Peyer's patch (tissue), 4 donors: ENCODE results near the gene MARF1. TPM values are rescaled to one million over a fixed set of nuclear protein-coding genes. Genes with fewer than 3 reads are reported as not detected.
"Not testable (repeated sequence)": the region's sequence is repeated elsewhere in the genome, so short reads cannot be mapped to it uniquely, and the experiment has no call there.

Source experiments
- DNase-seq, 3 donors: peaks; one replicate each; pipeline ENCODE4 v3.0.0-alpha.2; 2017 to 2019
- H3K27ac ChIP-seq, 4 donors: fragments of 200-600 bp; sonication (generic); one replicate each; pipeline ENCODE4 v1.5.1; 2016 to 2019
- H3K27me3 ChIP-seq, 2 donors: fragments of 200-600 bp; sonication (generic); one replicate each; pipeline ENCODE4 v1.5.1; 2019
- H3K36me3 ChIP-seq, 3 donors: fragments of 200-600 bp; sonication (generic); one replicate each; pipeline ENCODE4 v1.5.1; 2016 to 2019
- H3K4me1 ChIP-seq, 4 donors: fragments of 200-600 bp; sonication (generic); one replicate each; pipeline ENCODE4 v1.5.1; 2016 to 2019
- H3K4me3 ChIP-seq, 4 donors: fragments of 200-600 bp; sonication (generic); 1 replicate in 3 of 4; 2 replicates in 1 of 4; pipeline ENCODE4 v1.5.1; 2016 to 2019; ENCODE audit warnings: mild to moderate bottlenecking in 1 of 4
- H3K9me3 ChIP-seq, 4 donors: fragments of 200-600 bp; sonication (generic); one replicate each; pipeline ENCODE4 v1.5.1; 2016 to 2019; ENCODE audit warnings: mild to moderate bottlenecking in 1 of 4
- CTCF ChIP-seq, 6 experiments: fragments of 450-650 bp in 4 of 6; fragments of 200-600 bp in 2 of 6; sonication (generic) in 1 of 6; IDR thresholded peaks; one replicate each; pipeline ENCODE4 v1.5.1; 2017 to 2019; ENCODE audit warnings: antibody characterized with exemption in 6 of 6, mild to moderate bottlenecking in 3 of 6, moderate library complexity in 1 of 6
- POLR2A ChIP-seq, 2 donors: fragments of 450-650 bp; IDR thresholded peaks; one replicate each; pipeline ENCODE4 v1.5.1; 2017; ENCODE audit warnings: antibody characterized with exemption in 2 of 2, mild to moderate bottlenecking in 2 of 2, moderate library complexity in 2 of 2
- total RNA-seq, 4 donors: library from RNA; depleted of rRNA; stranded (reverse); fragments of >200 nt; gene quantifications; one replicate each; pipeline ENCODE4 v1.1.0, GENCODE V29; 2016

MARF1 gene
- total RNA-seq, 4 donors from 2014 or later = 39.1 to 74.3 (median 52.1) TPM

GRCh38 chr16:15574614-15574948, 68.4 kb downstream of the MARF1 start:
- Histone ChIP-seq H3K4me1 (peaks cover 0 to 19% (median 1%) of the 10 kb centered on the region in 4 donors), H3K9me3 (no peaks in the 10 kb centered on the region)

DNA sequence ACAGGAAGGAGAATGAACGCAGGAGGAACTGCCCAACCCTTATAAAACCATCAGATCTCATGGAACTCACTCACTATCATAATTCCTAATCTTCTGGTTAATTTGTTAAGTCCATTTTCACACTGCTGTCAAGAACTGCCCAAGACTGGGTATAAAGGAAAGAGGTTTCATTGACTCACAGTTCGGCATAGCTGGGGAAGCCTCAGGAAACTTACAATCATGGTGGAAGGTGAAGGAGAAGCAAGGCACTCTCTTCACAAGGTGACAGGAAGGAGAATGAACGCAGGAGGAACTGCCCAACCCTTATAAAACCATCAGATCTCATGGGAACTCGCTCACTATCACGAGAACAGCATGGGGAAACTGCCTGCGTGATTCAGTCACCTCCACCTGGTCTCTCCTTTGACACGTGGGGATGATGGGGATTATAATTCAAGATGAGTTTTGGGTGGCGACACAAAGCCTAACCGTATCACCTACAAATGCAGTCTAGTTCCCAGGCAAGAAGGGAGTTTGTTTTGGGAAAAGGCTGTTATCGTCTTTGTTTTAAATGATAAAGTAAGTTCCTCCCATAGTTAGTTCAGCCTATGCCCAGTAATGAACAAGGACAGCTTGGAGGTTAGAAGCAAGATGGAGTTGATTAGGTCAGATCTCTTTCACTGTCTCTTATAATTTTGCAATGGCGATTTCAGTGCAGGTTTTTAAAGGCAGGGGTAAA, 68.9 kb downstream of the MARF1 start:
- H3K27me3 ChIP-seq, DNase-seq, H3K4me3 ChIP-seq, H3K9me3 ChIP-seq, H3K36me3 ChIP-seq, H3K27ac ChIP-seq: not testable (repeated sequence)
- peaks cover 0 to 19% (median 1%) of the 10 kb centered on the region in 4 donors for H3K4me1 ChIP-seq

More at GRCh38 chr16:15574614-15574948, 68.4 kb downstream of the MARF1 start:
- Histone ChIP-seq H3K27ac (no peak overlapping the region), H3K27me3 (no peaks in the 10 kb centered on the region), H3K4me3 (no peak overlapping the region), H3K36me3 (no peaks in the 10 kb centered on the region)
- TF ChIP-seq CTCF (IDR thresholded peaks at IDR 0.05) (no peak), POLR2A (IDR thresholded peaks at IDR 0.05) (no peak)
- DNase-seq = no peak

GRCh38 chr16:15573274-15573895, 69.6 kb downstream of the MARF1 start:
- Histone ChIP-seq H3K9me3 (no peaks in the 10 kb centered on the region), H3K4me3 (no peak overlapping the region), H3K27me3 (no peaks in the 10 kb centered on the region), H3K36me3 (no peaks in the 10 kb centered on the region), H3K4me1 (peaks cover 0 to 19% (median 1%) of the 10 kb centered on the region in 4 donors), H3K27ac (peak overlapping the region in 1 of 4 donors; percentile 63)
- DNase-seq = no peak
- TF ChIP-seq POLR2A (IDR thresholded peaks at IDR 0.05) (no peak), CTCF (IDR thresholded peaks at IDR 0.05) (no peak)

DNA sequence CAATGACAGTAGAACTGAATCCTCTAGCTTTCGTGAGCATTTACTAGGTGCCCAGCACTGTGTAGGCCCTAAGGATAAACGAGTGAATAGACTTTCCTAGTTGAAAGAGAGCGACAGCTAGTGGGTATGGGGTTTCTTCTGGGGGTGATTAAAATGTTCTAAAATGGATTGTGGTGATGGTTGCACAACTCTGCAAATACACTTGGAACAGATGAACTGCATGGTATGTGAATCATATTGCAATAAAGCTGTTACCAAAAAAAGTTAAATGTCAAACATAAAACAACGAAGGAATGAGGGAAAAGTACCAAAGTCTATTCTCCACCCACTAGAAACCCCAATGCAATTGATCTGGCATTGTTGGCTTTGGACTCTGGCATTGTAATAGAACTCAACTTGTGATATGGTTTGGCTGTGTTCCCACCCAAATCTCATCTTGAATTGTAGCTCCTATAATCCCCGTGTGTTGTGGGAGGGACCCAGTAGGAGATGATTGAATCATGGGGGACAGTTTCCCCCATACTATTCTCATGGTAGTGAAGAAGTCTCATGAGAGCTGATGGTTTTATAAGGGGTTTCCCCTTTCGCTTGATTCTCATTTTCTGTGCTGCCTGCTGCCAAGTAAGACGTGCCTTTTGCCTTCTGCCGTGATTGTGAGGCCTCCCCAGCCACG, 70.5 kb downstream of the MARF1 start:
- Histone ChIP-seq H3K27ac (peak overlapping the region in 1 of 4 donors; percentile 63), H3K9me3 (no peaks in the 10 kb centered on the region), H3K36me3 (no peaks in the 10 kb centered on the region), H3K4me1 (peaks cover 0 to 14% (median 1%) of the 10 kb centered on the region in 4 donors), H3K27me3 (no peaks in the 10 kb centered on the region), H3K4me3 (no peak overlapping the region)
- TF ChIP-seq CTCF (IDR thresholded peaks at IDR 0.05) (no peak), POLR2A (IDR thresholded peaks at IDR 0.05) (no peak)
- no peak for DNase-seq

DNA sequence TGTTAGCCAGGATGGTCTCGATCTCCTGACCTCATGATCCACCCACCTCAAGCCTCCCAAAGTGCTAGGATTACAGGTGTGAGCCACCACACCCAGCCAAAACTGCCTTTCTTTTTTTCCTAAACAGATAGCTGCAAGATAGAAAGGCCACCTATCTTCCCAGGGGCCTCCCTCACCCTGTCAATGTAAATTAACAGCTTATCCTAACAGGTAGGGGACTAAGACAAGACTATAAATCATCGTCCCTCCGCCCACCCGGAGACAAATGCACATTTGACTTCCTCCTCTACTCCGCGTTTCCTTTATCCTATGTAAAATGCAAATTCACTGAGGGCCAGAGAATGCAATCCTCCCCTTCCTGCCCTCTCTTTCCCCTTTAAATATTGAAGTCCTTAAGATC, 71.4 kb downstream of the MARF1 start:
- Histone ChIP-seq H3K4me1 (peaks cover 0 to 14% (median 1%) of the 10 kb centered on the region in 4 donors), H3K36me3 (no peaks in the 10 kb centered on the region), H3K27me3 (no peaks in the 10 kb centered on the region), H3K9me3 (no peaks in the 10 kb centered on the region), H3K27ac (peak overlapping the region in 1 of 4 donors; percentile 63), H3K4me3 (no peak overlapping the region)
- no peak for DNase-seq
- TF ChIP-seq CTCF (IDR thresholded peaks at IDR 0.05) (no peak), POLR2A (IDR thresholded peaks at IDR 0.05) (no peak)

DNA sequence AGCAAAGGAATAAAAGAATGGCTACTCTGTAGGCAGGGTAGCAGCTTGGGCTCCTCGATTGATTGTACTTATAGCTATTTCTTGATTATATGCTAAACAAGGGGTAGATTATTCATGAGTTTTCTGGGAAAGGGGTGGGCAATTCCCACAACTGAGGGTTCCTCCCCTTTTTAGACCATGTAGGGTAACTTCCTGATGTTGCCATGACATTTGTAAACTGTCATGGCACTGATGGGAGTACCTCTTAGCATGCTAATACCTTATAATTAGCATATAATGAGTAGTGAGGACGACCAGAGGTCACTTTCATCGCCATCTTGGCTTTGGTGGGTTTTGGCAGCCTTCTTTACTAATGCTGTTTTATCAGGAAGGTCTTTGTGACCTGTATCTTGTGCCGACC, 72.3 kb downstream of the MARF1 start:
- DNase-seq, H3K27me3 ChIP-seq, H3K4me3 ChIP-seq, H3K9me3 ChIP-seq, H3K27ac ChIP-seq, H3K36me3 ChIP-seq: not testable (repeated sequence)
- H3K4me1 ChIP-seq = peaks cover 0 to 14% (median 1%) of the 10 kb centered on the region in 4 donors
